Esophagus squamous epithelium (tissue), 5 donors: ENCODE data around the gene RAB22A. TPM values are rescaled to one million over a fixed set of nuclear protein-coding genes. Genes with fewer than 3 reads are reported as not detected.

Experiments used
- DNase-seq: peaks from one replicate; lab custom pipeline; 2025; lab: John Stamatoyannopoulos, UW
- H3K27ac ChIP-seq, 4 donors: fragments of 200-600 bp; sonication (generic); one replicate each; pipeline ENCODE4 v1.5.1; 2016 to 2019; ENCODE audit warnings: mild to moderate bottlenecking in 1 of 4
- H3K27me3 ChIP-seq, 4 donors: fragments of 200-600 bp; sonication (generic); 1 replicate in 3 of 4; 2 replicates in 1 of 4; pipeline versions ENCODE4 v1.5.1 to v1.6.0; 2017 to 2021; ENCODE audit warnings: antibody characterized with exemption in 1 of 4
- H3K36me3 ChIP-seq, 3 donors: fragments of 200-600 bp; sonication (generic); one replicate each; pipeline ENCODE4 v1.5.1; 2016 to 2019
- H3K4me1 ChIP-seq, 3 donors: fragments of 200-600 bp; sonication (generic); one replicate each; pipeline ENCODE4 v1.5.1; 2017 to 2019
- H3K4me3 ChIP-seq, 4 donors: fragments of 200-600 bp; sonication (generic); 1 replicate in 3 of 4; 2 replicates in 1 of 4; pipeline ENCODE4 v1.5.1; 2016 to 2019; ENCODE audit warnings: mild to moderate bottlenecking in 2 of 4, moderate library complexity in 1 of 4
- H3K9me3 ChIP-seq, 3 donors: fragments of 200-600 bp; sonication (generic); one replicate each; pipeline ENCODE4 v1.5.1; 2016 to 2019
- CTCF ChIP-seq, 6 experiments: fragments of 450-650 bp in 4 of 6; fragments of 200-600 bp in 2 of 6; sonication (generic) in 2 of 6; IDR thresholded peaks; one replicate each; pipeline ENCODE4 v1.5.1; 2016 to 2019; ENCODE audit warnings: antibody characterized with exemption in 6 of 6, mild to moderate bottlenecking in 4 of 6, moderate library complexity in 4 of 6
- POLR2A ChIP-seq, 4 donors: fragments of 450-650 bp; IDR thresholded peaks; one replicate each; pipeline ENCODE4 v1.6.1; 2017; ENCODE audit warnings: antibody characterized with exemption in 4 of 4, mild to moderate bottlenecking in 4 of 4, moderate library complexity in 3 of 4
- WGBS, 2 donors: methylation state at CpG; one replicate each; pipeline ENCODE4 v1.1.5; 2018; 5-methylcytosine and 5-hydroxymethylcytosine counted together
- intact Hi-C: fragments of 100-400 bp; cut with DNase I; formaldehyde crosslinking; loops from one replicate; pipeline ENCODE4 v1.15.0; 2022
- total RNA-seq, 4 donors: library from RNA; depleted of rRNA; stranded (reverse); fragments of >200 nt; gene quantifications; one replicate each; pipeline ENCODE4 v1.1.0, GENCODE V29; 2016
- donor health status: DM: yes; HTN: yes; CAD: no.

RAB22A gene
- total RNA-seq, 4 donors from 2014 or later: 18.4 to 33.2 (median 21.4) TPM

GRCh38 chr20:58339741-58340140 lies 30.2 kb downstream of the RAB22A start:
- H3K4me1 ChIP-seq: peaks cover 0 to 21% (median 0%) of the 10 kb centered on the region in 3 donors
- TF ChIP-seq POLR2A (IDR thresholded peaks at IDR 0.05): no peak
- TF ChIP-seq CTCF (IDR thresholded peaks at IDR 0.05): no peak
- no peak overlapping the region for H3K4me3 ChIP-seq
- peaks cover 0 to 37% (median 4%) of the 10 kb centered on the region in 3 donors for H3K36me3 ChIP-seq
- H3K27ac ChIP-seq: no peak overlapping the region
- 53 to 74% methylated on average over 6 of the region's 6 CpGs for WGBS, 2 donors
- no peaks in the 10 kb centered on the region for H3K9me3 ChIP-seq
- no peak for DNase-seq
- intact Hi-C loops: no loop called here
- no peaks in the 10 kb centered on the region for H3K27me3 ChIP-seq

- H3K9me3 ChIP-seq: no peaks in the 10 kb centered on the region
- no peak for DNase-seq
- no peak overlapping the region for H3K27ac ChIP-seq
- peaks cover 0 to 41% (median 4%) of the 10 kb centered on the region in 3 donors for H3K36me3 ChIP-seq
- H3K4me3 ChIP-seq: no peak overlapping the region
- 85 to 97% methylated on average over 4 of the region's 4 CpGs for WGBS, 2 donors
- H3K27me3 ChIP-seq: no peaks in the 10 kb centered on the region
- no peak for TF ChIP-seq CTCF (IDR thresholded peaks at IDR 0.05)
- no peak for TF ChIP-seq POLR2A (IDR thresholded peaks at IDR 0.05)
- H3K4me1 ChIP-seq: peaks cover 0 to 21% (median 0%) of the 10 kb centered on the region in 3 donors
- intact Hi-C loops: no loop called here
Measured at GRCh38 chr20:58340151-58340550, 30.6 kb downstream of the RAB22A start.

GRCh38 chr20:58340853-58341252 lies 31.3 kb downstream of the RAB22A start:
- Histone ChIP-seq H3K4me1 (peaks cover 0 to 21% (median 0%) of the 10 kb centered on the region in 3 donors), H3K4me3 (no peak overlapping the region), H3K27ac (no peak overlapping the region), H3K27me3 (no peaks in the 10 kb centered on the region), H3K9me3 (no peaks in the 10 kb centered on the region), H3K36me3 (peaks cover 0 to 45% (median 11%) of the 10 kb centered on the region in 3 donors)
- intact Hi-C loops: no loop called here
- whole genome bisulfite sequencing, 2 donors: 55 to 87% methylated on average over 2 of the region's 2 CpGs
- TF ChIP-seq CTCF (IDR thresholded peaks at IDR 0.05): no peak
- no peak for TF ChIP-seq POLR2A (IDR thresholded peaks at IDR 0.05)
- no peak for DNase-seq

GRCh38 chr20:58342104-58342945 lies 32.8 kb downstream of the RAB22A start:
- H3K9me3 ChIP-seq: no peaks in the 10 kb centered on the region
- intact Hi-C loops: no loop called here
- WGBS, 2 donors: 54 to 66% methylated on average over 2 of the region's 3 CpGs
- no peak for TF ChIP-seq POLR2A (IDR thresholded peaks at IDR 0.05)
- TF ChIP-seq CTCF (IDR thresholded peaks at IDR 0.05): no peak
- H3K27me3 ChIP-seq: no peaks in the 10 kb centered on the region
- H3K36me3 ChIP-seq: peaks cover 6 to 47% (median 18%) of the 10 kb centered on the region in 3 donors
- DNase-seq: no peak
- peaks cover 0 to 21% (median 0%) of the 10 kb centered on the region in 3 donors for H3K4me1 ChIP-seq
- no peak overlapping the region for H3K27ac ChIP-seq
- no peak overlapping the region for H3K4me3 ChIP-seq

- H3K27ac ChIP-seq: no peak overlapping the region
- H3K27me3 ChIP-seq: no peaks in the 10 kb centered on the region
- intact Hi-C loops: no loop called here
- TF ChIP-seq POLR2A (IDR thresholded peaks at IDR 0.05) (no peak), CTCF (IDR thresholded peaks at IDR 0.05) (no peak)
- peaks cover 0 to 21% (median 0%) of the 10 kb centered on the region in 3 donors for H3K4me1 ChIP-seq
- WGBS, 2 donors: 87 to 94% methylated on average over 4 of the region's 4 CpGs
- DNase-seq: no peak
- no peaks in the 10 kb centered on the region for H3K9me3 ChIP-seq
- H3K4me3 ChIP-seq: no peak overlapping the region
- H3K36me3 ChIP-seq: peaks cover 6 to 62% (median 18%) of the 10 kb centered on the region in 3 donors
Measured at GRCh38 chr20:58344741-58345140, 35.2 kb downstream of the RAB22A start.
